GM21367 (cell line): ENCODE results near the gene DDX60.
"Not testable (repeated sequence)": the region's sequence is repeated elsewhere in the genome, so short reads cannot be mapped to it uniquely, and the experiment has no call there.

Experiments
- ATAC-seq: cut with Tn5 transposase; IDR thresholded peaks from one replicate; pipeline ENCODE4 v1.9.1; 2021; ENCODE audit not compliant: unreplicated experiment

The DDX60 gene, protein sequence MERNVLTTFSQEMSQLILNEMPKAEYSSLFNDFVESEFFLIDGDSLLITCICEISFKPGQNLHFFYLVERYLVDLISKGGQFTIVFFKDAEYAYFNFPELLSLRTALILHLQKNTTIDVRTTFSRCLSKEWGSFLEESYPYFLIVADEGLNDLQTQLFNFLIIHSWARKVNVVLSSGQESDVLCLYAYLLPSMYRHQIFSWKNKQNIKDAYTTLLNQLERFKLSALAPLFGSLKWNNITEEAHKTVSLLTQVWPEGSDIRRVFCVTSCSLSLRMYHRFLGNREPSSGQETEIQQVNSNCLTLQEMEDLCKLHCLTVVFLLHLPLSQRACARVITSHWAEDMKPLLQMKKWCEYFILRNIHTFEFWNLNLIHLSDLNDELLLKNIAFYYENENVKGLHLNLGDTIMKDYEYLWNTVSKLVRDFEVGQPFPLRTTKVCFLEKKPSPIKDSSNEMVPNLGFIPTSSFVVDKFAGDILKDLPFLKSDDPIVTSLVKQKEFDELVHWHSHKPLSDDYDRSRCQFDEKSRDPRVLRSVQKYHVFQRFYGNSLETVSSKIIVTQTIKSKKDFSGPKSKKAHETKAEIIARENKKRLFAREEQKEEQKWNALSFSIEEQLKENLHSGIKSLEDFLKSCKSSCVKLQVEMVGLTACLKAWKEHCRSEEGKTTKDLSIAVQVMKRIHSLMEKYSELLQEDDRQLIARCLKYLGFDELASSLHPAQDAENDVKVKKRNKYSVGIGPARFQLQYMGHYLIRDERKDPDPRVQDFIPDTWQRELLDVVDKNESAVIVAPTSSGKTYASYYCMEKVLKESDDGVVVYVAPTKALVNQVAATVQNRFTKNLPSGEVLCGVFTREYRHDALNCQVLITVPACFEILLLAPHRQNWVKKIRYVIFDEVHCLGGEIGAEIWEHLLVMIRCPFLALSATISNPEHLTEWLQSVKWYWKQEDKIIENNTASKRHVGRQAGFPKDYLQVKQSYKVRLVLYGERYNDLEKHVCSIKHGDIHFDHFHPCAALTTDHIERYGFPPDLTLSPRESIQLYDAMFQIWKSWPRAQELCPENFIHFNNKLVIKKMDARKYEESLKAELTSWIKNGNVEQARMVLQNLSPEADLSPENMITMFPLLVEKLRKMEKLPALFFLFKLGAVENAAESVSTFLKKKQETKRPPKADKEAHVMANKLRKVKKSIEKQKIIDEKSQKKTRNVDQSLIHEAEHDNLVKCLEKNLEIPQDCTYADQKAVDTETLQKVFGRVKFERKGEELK (N-terminal part only)

DNA sequence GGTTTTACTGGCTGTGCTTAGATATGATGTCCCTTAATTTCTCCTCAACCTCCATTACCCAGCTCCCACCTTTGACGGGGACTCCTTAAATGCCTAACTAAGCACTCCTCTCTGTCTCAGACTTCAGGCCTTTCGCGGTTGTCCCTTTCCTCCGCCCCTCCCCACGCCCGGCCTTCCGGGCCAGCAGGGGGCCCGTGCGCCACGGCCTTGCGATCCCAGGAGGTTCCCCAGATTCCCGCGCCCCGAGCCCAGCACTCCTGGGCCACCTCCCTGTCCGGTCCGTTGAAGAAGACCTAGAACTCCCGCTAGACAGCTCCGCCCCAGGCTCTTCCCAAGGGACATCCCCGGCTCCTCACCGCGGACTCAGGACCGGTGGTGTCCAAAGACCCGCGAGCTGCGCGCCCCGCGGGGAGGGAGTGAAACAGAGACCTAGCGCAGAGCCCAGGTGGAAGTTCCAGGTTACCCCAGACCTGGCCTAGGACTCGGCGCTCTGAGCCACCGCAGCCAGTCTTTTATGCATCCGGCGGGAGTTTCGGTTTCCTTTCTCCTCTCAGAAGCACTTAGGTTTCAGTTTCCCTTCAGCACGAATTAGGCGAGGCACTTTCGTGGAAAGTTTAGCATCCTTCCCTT, at the start of gene DDX60:
DDX60 (minus strand) TSS at position 487 of the 630 bp plus-strand sequence. CDS start 7,493 bp downstream, outside the sequence.
- ATAC-seq = peak; percentile 97

DNA sequence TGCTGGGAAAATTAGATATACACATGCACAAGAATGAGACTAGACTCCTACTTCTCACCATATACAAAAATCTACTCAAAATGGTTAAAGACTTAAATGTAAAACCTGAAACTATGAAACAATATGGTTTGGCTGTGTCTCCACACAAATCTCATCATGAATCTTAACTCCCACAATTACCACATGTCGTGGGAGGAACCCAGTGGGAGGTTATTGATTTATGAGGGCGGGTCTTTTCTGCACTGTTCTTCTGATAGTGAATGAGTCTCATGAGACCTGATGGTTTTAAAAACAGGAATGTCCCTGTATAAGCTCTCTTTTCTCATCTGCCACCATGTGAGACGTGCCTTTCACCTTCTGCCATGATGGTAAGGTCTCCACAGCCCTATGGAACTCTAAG, 48.5 kb upstream of the DDX60 start:
- no peak for ATAC-seq

DNA sequence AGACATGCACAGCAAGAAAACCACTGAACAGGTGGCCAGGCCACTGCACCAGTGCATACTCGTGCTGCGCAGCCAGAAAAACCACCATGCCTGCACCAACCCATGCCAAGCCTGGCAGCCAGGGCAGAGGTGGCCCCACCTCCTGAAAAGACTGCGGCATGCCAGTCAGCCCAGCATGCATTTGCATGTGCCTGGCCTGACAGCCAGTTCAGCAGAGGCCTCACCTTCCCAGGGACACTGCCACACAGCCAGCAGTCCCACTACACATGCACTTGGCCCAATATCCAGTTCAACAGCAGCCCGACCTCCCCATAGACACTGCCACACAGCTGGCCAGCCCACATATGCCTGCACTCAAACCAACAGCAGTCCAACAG, 43.5 kb upstream of the DDX60 start:
- ATAC-seq = no peak

DNA sequence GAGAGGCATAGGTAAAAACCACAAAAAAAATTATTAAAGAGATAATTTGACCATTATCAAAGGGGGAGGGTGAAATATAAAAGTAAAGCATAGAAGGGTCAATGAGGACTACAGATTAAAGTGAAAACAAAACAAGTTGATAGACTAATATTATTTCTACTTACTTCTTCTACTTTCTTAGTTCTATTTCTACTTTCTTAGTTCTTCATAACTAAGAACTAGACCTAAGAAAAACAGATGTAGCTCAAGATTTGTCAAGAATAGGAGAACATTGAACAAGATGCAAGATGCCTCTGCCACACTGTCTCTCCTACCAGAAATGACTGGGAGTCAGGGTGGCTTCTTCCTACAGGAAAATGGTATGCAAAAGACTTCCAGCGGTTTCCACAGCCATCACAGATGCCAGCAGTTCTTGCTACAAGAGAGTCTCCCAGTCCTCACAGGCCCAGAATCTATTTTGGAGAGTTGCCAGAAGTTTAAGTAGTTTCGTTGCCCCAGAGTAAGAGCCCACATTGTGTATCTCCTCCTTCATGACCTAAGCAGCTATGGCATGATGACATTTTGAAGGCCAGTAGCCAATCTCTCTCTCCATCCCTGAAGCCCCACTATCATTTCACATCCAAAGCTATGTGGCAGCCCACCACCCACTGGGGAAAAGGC, 42.9 kb upstream of the DDX60 start:
- ATAC-seq = peak; percentile 53

DNA sequence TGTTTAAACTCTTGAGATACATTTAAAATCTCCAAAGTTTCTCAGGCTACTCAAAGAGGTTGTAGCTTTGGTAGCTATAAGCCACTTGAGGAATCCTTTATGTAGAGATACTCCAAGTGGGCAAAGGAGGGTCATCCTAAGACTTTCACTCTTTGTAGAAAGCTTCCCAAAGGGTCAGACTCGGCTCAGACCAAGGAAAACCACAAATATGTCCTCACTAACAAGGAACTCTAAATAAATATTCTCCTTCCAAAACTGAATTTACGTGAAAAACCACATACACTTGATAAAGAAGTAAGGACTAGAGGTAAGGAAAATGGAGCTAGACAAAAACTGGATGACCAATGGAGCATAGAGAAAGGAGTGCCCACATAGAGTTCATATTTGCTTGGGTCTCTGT, 41.7 kb upstream of the DDX60 start:
- ATAC-seq = no peak

DNA sequence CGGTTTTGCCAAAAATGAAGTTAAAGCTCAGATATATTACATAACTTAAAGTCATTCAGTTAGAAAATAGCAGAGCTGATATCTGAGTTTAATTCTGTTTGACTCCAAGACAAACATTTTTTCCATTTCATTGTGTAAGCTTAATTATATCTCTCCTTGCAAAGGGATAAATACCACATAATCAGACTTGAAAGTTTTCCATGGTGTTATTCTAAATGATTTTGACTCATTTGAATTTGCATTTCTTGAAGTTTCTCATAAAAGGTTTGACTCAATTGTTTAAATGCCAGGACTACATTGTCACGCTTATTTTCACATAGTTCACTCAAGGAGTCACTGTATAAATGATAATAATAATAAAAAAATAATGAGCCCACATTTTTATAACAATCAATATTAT, 39.4 kb upstream of the DDX60 start:
- ATAC-seq = no peak

DNA sequence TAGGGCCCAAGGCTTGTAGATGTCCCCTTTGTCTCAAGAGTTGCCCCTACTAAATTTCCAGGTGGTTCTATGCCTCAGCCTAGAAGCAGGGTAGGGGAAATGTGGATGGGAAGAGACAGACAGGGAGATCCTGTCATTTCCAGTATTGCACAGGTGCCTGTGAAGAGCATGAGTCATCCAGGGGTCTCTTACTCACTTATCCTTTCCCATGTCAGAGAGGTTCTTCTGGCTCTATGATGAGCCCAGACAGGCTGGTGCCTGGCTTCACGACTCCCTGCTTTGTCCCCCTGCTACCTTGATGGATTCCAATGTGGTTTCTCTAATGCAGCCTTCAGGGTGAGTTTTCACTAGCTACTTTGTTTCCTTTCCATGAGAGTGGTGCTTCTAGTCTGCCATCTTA, 35.2 kb upstream of the DDX60 start:
- no peak for ATAC-seq

DNA sequence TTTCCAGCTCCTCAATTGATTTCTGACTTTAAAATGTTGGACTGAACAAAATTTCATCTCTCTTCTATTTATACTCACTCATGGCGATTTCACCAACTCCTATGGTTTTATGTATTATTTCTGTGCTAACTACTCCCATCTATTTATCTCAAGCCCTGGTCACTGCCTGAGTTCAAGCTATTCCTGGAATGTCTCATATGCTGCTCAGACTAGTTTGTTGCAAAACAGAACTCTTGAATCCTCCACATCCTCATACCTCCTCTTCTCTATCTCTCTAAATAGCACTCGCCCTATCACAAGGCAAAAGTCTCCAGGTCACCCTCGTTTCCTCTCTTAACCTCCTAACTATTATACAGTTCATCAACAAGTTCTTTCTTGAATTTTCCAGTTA, 19.0 kb upstream of the DDX60 start:
- no peak for ATAC-seq

DNA sequence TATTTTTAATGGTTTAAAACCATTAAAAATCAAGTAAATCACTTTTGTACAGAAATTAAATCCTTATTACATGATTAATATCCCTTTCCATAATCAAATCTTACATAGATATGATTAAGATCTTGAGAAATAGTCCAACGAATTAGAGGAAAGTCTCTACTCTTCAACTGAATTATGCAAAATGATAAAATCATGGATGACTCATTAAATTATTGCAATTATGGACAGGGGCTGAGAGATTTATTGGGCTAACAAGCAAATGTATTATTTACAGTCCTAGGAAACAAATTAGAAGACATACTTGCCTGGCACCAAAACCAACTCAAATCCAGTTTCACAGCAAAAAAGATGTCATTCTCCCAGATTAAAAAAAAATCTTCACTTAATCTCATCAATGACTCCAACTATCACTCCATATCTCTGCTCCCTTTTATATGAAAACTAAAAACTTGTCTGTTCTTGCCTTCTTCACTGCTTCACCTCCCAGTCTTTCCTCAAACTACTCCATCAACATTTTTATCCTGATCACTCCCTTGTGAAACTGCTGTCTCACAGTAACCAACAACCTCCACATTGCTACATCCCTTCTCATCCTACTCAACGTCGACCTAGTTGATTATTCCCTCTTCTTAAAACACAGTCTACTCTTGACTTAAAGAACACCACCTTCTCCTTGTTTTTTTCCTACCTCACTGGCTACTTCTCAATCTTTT, 18.4 kb upstream of the DDX60 start:
- no peak for ATAC-seq

DNA sequence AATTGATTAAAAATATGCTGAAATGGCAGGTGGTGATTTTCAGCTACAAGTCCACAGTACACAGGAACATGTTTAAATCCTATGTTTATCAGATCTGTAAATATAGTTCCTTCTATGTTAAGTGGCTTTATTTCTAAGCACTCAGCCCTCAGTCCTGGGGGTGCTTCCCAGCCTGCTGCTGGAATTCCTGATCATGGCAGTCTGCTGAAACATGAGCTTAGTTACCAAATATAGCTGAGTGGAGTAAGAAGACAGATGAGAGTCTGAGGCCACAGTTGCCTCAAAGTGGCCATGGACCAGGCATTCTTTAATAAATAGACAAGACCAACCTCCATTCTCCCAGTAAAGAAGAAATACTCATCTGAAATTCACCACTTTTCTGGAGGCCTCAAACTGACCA, 17.1 kb upstream of the DDX60 start:
- no peak for ATAC-seq

DNA sequence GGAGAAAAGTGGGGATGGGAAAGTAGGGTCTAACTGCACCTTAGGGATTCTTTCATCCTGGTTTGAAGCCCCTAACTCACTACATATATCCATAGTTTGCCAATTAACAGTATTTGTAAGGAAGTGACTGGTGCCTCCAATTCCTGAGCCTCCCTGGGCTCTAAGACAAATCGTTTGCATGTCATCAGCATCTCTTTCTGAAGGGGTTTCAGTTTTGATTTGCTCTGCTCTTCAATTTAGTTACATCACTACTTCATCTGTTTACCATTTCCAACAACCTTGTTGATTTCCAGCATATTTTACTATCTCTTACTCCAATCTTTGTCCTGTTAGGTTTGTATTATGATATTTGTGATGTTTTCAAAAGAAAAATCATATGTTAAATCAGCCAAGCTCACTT, 15.5 kb upstream of the DDX60 start:
- ATAC-seq = no peak

DNA sequence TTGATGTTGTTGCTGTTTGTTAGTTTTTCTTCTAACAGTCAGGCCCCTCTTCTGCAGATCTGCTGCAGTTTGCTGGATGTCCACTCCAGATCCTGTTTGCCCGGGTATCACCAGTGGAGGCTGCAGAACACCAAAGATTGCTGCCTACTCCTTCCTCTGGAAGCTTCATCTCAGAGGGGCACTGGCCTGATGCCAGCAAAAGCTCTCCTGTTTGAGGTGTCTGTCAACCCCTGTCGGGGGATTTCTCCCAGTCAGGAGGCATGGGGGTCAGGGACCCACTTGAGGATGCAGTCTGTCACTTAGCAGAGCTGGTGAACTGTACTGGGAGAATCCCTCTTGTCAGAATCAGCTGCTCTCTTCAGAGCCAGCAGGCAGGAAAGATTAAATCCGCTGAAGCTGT, 12.0 kb upstream of the DDX60 start:
- not testable (repeated sequence) for ATAC-seq

DNA sequence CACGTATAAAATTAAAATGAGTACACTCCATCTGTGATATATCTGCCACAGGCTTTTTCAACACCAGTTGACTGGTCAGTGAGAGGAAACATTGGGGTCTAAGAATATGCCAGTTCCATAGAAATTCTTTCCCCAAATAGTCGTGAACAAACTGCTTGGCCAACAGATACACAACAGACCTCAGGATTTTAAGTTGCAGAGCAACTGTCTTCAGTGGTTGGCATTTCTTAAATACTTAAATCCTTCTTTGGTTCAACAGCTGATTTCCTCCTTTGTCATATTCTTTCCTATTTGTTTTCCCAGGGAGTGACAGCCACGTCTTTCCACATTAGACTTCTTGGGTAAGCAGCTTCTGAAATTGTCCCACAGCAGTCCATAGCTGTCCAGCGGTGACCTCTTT, 7.0 kb upstream of the DDX60 start:
- ATAC-seq = no peak

DNA sequence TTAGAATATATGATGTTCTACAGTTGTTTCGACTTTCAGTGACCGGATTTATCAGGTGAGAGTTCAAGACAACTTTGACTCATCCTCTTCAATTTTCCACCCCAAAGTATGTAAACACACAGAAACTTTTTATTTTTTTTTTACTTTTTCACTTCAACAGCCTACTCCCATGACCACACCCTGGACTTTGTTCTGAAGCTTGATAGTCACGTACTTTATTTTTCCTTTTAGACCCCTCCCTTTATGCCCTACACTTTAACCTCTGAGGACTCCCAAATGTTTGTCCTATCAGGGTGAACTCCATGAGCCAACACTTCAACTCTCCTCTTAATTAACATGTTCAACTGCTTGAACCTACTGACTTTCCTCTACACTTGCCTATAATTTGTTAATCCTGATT, 2.5 kb upstream of the DDX60 start:
- ATAC-seq = no peak

DNA sequence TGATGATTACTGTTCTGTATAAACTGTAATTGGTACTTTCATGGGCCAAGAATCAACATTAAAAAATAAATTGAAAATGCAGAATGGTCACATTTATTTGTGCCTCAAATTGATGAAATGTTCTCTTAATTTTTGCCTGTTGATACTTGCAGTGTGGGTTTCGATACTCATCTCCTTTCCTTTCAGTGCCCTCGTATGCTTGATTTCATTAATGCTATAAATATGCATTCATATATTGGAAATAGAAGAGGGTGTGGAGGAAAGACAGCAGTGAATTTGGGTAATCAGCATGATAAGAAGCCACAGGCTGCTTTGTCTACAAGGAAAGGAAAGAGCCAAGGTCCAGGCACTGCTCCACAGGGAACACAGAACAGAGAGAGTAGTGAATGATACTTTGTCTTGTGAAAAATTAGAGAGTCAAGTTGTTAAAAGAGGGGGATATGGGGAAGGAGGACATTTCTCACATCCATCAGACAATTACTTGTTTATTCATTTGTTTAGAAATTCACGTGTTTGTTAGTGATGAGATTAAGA, 1.0 kb upstream of the DDX60 start:
- no peak for ATAC-seq

DNA sequence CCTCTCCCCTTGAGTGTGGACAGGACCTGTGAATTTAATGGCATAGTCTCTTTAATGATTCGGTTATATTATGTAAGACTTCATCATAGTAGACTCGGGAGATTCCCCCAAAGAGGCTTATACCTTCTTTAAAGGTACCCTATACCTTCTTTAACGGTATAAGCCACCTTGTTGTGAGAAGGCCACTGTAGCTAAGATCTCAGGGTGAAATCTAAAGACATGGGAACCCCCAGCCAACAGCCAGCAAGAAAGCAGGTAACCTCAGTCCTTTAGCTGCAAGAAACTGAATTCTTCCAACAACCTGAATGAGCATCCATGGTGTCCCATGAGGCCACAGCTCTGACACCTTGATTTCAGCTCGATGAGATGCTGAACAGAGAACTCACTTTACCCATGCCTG, 931 bp downstream of the DDX60 start:
- ATAC-seq = no peak

DNA sequence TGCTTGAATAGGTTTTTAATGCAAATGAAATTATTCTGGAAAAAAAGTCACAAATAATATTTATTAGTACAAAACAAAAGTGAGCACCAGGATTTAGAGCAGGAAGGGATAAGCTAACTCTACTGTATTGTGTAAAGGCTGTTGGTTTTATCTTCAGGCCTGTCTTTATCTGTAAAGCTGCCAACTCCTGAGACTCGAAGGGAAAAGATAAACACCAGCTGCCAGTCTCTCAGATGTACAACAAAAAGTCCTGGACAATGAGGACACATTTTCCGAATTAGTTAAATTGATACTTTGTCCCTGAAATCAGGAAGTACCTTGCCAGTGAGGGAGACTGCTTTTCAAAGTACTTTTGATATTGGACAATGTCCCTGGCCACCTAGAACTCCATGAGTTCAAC, 8.8 kb downstream of the DDX60 start:
- ATAC-seq = no peak

DNA sequence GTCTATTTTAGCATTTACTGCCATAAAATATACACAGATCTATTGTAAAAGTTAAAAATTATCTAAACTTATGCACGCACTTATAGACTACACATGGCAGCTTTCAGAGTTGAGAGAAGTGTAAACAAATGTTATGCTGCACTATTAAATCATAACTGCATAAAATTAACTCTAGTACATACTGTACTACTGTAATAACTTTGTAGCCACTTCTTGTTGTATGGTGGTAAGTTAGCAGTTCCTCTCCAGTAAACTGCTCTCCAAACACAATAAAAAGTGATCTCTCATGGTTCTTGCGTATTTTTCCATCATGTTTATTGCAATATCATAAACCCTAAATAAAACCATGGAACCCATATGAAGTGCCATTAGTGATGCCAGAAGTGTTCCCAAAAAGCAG, 9.6 kb downstream of the DDX60 start:
- ATAC-seq = no peak

DNA sequence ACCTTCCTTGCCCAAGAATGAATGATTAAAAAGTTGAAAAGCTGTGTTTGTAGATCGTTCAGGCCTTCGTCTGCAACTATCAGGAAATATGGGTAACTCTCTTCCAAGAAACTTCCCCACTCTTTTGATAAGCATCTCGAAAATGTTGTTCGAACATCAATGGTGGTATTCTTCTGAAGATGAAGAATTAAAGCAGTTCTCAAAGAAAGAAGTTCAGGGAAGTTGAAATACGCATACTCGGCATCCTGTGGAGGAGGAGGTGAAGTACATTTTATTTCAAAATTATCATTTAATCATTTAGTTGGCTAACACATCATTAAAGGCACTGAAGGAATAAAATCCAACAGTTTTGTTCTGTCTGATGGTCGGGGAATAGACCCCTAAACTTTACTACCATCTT, 12.1 kb downstream of the DDX60 start:
- ATAC-seq = no peak
